ENCODE data around the gene PIK3CA.

GRCh38 chr3:179107617-179108016, 40.5 kb upstream of the PIK3CA start:
- TF ChIP-seq CTCF (conservative IDR thresholded peaks at IDR 0.05; ENCODE audit: low read depth, low read length): no peak
- no peak for TF ChIP-seq EZH2phosphoT487 (IDR thresholded peaks at IDR 0.05; ENCODE audit: borderline replicate concordance, low read length)
